Measurements from ENCODE around the gene COG7. TPM values are rescaled to one million over a fixed set of nuclear protein-coding genes. Genes with fewer than 3 reads are reported as not detected.
"Not testable (repeated sequence)": the region's sequence is repeated elsewhere in the genome, so short reads cannot be mapped to it uniquely, and the experiment has no call there.

The COG7 gene
- polyA plus RNA-seq, 1 of the 3 experiments (the other 2 are of a cell fraction), result 33.0 TPM

GRCh38 chr16:23402100-23402499 is 50.9 kb downstream of the COG7 start:
- POLR2A ChIA-PET, result no interaction called here
- no peak overlapping the region for H3K4me2 ChIP-seq
- no peak overlapping the region for H2AFZ ChIP-seq (ENCODE audit: low read depth)
- no peaks in the 10 kb centered on the region for H3K27me3 ChIP-seq (ENCODE audit: insufficient read depth)
- H3K36me3 ChIP-seq (replicated peaks in 1 of 2; ENCODE audit: control insufficient read depth in 1 of 2, insufficient read depth in 2 of 2, low read length in 1 of 2), result peaks cover 51 to 73% of the 10 kb centered on the region in 2 experiments
- no peak for TF ChIP-seq JUND (IDR thresholded peaks at IDR 0.05)
- no peak for TF ChIP-seq RCOR1 (IDR thresholded peaks at IDR 0.05; ENCODE audit: low read length)
- no peak for TF ChIP-seq PBX3 (IDR thresholded peaks at IDR 0.05)
- TF ChIP-seq TAF1 (IDR thresholded peaks at IDR 0.05; ENCODE audit: borderline replicate concordance, low read depth, low read length), result no peak
- TF ChIP-seq ELF1 (IDR thresholded peaks at IDR 0.05), result no peak
- TF ChIP-seq RAD21 (IDR thresholded peaks at IDR 0.05; ENCODE audit: low read length), result no peak
- H3F3A ChIP-seq (replicated peaks; ENCODE audit: insufficient read depth), result no peaks in the 10 kb centered on the region
- WGBS (ENCODE audit: low lambda C conversion rate), result 99% methylated on average over 2 of the region's 2 CpGs
- no peak overlapping the region for H3K27ac ChIP-seq (ENCODE audit: low read depth in 2 of 2, low read length in 1 of 2)
- no peaks in the 10 kb centered on the region for H3K9me2 ChIP-seq
- no peak overlapping the region for H3K4me3 ChIP-seq (ENCODE audit: low read depth in 2 of 2, low read length in 1 of 2)
- H3K9me3 ChIP-seq, result no peaks in the 10 kb centered on the region
- no peak for DNase-seq
- no peak overlapping the region for H3K9ac ChIP-seq
- no peaks in the 10 kb centered on the region for H4K20me1 ChIP-seq (ENCODE audit: insufficient read depth)
- no peaks in the 10 kb centered on the region for H3K4me1 ChIP-seq (ENCODE audit: control insufficient read depth in 1 of 2, insufficient read depth in 2 of 2, low read depth in 1 of 2, low read length in 1 of 2)
- no peaks in the 10 kb centered on the region for H3K79me2 ChIP-seq (ENCODE audit: insufficient read depth)
- CTCF ChIA-PET, result no interaction called here

- Histone ChIP-seq H3K4me3 (ENCODE audit: low read depth in 2 of 2, low read length in 1 of 2) (no peak overlapping the region), H3K9me2 (no peaks in the 10 kb centered on the region), H3K4me1 (ENCODE audit: control insufficient read depth in 1 of 2, insufficient read depth in 2 of 2, low read depth in 1 of 2, low read length in 1 of 2) (no peaks in the 10 kb centered on the region), H3K9me3 (no peaks in the 10 kb centered on the region), H3K27me3 (ENCODE audit: insufficient read depth) (no peaks in the 10 kb centered on the region), H2AFZ (ENCODE audit: low read depth) (no peak overlapping the region), H3F3A (replicated peaks; ENCODE audit: insufficient read depth) (no peaks in the 10 kb centered on the region), H3K4me2 (no peak overlapping the region), H3K79me2 (ENCODE audit: insufficient read depth) (no peaks in the 10 kb centered on the region), H3K27ac (ENCODE audit: low read depth in 2 of 2, low read length in 1 of 2) (no peak overlapping the region), H3K36me3 (replicated peaks in 1 of 2; ENCODE audit: control insufficient read depth in 1 of 2, insufficient read depth in 2 of 2, low read length in 1 of 2) (peaks cover 51 to 70% of the 10 kb centered on the region in 2 experiments), H3K9ac (no peak overlapping the region), H4K20me1 (ENCODE audit: insufficient read depth) (no peaks in the 10 kb centered on the region)
- no peak for DNase-seq
- no peak for TF ChIP-seq MEF2A (IDR thresholded peaks at IDR 0.05; ENCODE audit: borderline replicate concordance, low read depth)
- TF ChIP-seq RCOR1 (IDR thresholded peaks at IDR 0.05; ENCODE audit: low read length), result no peak
- TF ChIP-seq NFIC (IDR thresholded peaks at IDR 0.05; ENCODE audit: borderline replicate concordance), result no peak
- TF ChIP-seq RAD21 (IDR thresholded peaks at IDR 0.05; ENCODE audit: low read length), result no peak
- ChIA-PET POLR2A (no interaction called here), CTCF (interaction anchor here (0.7 kb wide), 1 partner anchor 35 kb away, joined by 3 read pairs; no protein-coding TSS in a partner anchor)
- WGBS (ENCODE audit: low lambda C conversion rate), result 94% methylated on average over 8 of the region's 8 CpGs
These were observed 51.9 kb downstream of the COG7 start for GRCh38 chr16:23401139-23401538.

- H3K27me3 ChIP-seq (ENCODE audit: insufficient read depth); H3K4me2 ChIP-seq; H2AFZ ChIP-seq (ENCODE audit: low read depth); H3F3A ChIP-seq (replicated peaks; ENCODE audit: insufficient read depth); POLR2A ChIA-PET; H3K79me2 ChIP-seq (ENCODE audit: insufficient read depth); H3K9me2 ChIP-seq; H4K20me1 ChIP-seq (ENCODE audit: insufficient read depth); H3K9me3 ChIP-seq; H3K27ac ChIP-seq (ENCODE audit: low read depth in 2 of 2, low read length in 1 of 2); H3K4me1 ChIP-seq (ENCODE audit: control insufficient read depth in 1 of 2, insufficient read depth in 2 of 2, low read depth in 1 of 2, low read length in 1 of 2); H3K9ac ChIP-seq; DNase-seq; H3K4me3 ChIP-seq (ENCODE audit: low read depth in 2 of 2, low read length in 1 of 2): not testable (repeated sequence)
- H3K36me3 ChIP-seq (replicated peaks in 1 of 2; ENCODE audit: control insufficient read depth in 1 of 2, insufficient read depth in 2 of 2, low read length in 1 of 2), result peaks cover 46 to 69% of the 10 kb centered on the region in 2 experiments
- CTCF ChIA-PET, result interaction anchor here (4.8 kb wide), 1 partner anchor 35 kb away, joined by 28 read pairs; no protein-coding TSS in a partner anchor
- 95% methylated on average over 7 of the region's 7 CpGs for WGBS (ENCODE audit: low lambda C conversion rate)
These were observed 52.5 kb downstream of the COG7 start for GRCh38 chr16:23400447-23400846.
